NCI-H226 (cell line): ENCODE results near the gene PAK3.

Experiments
- DNase-seq: peaks from one replicate; pipeline ENCODE4 v3.0.0-alpha.2; 2015

Gene PAK3

DNA sequence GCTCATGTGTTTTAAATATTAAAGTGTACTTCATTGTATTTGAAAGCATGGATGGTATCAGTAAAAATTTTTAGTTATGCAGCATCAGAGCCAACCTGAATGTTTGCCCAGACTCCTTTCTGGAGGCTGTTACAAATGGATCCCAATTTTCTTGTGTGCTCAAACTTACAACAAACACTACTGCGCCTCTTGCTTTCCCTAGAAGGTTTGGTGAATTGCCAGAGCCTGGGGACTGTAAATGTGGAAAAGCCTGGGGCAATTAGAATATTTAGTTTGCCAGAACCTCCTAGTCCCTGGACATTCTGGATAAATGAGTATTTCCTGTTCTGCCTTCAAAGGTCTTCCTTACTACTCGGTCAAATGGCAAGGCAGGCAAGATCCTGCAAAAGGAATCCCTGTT lies 169.5 kb downstream of the PAK3 start:
- DNase-seq: no peak

DNA sequence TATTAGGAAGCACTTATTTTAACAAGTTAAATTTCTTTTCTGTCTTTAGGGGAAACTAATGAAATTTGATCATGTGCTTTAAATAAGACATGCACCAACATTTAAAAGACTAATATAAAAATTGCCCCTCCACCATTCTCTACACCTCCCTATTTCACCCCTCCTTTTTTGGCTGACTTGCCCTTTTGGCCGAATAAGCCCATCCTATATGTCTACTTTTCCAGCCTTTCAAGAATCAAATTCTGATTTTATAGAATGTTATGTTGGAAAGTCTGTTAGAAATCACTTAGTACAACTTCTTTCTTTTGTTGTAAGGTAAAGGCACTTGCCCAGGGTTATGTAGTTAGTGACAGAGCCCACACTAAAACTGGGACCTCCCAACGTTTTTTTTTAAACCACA lies 172.5 kb downstream of the PAK3 start:
- no peak for DNase-seq

DNA sequence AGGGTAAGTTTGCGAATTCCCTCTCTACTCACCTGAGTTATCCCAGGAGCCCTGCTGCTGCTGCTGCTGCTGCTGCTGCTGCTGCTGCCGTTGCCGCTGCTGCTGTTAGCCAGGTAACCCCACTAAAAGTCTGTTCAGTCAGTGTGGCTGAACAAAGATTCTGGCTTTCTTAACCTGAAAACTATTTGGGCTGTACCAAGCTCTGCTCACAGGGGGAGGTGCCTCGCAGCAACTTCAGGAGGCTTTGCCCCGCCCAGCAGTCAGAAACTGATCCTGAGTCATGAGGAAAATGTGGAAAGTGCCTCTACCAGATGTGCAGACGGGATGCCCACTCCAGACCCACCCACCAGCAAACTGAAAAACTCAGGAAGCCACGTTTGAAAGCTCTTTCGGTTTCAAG lies 174.3 kb downstream of the PAK3 start, which contains the start of gene CAPN6:
TSS of gene CAPN6 (minus strand) at position 145 of the 400 bp plus-strand sequence. CDS start 6,547 bp downstream, outside the sequence.
- no peak for DNase-seq
